Kidney (tissue), 22 donors: ENCODE measurements around the gene FBXO11. TPM values are rescaled to one million over a fixed set of nuclear protein-coding genes. Genes with fewer than 3 reads are reported as not detected.

ENCODE experiments used
- DNase-seq, 5 donors: peaks; one replicate each; pipeline ENCODE4 v3.0.0-alpha.2; 2013 to 2020
- FAIRE-seq: peaks from 2 replicates; lab custom pipeline; 2012; peaks lifted over from hg19 to GRCh38; lab: Jason Lieb, UNC
- H3K27ac ChIP-seq, 2 donors: one replicate each; pipeline ENCODE4 v1.7.0; 2013; ENCODE audit warnings: low read depth in 2 of 2, low read length in 2 of 2, inconsistent platforms in 1 of 2
- H3K27me3 ChIP-seq: one replicate; pipeline ENCODE4 v1.7.1; 2013; ENCODE audit warnings: low read length, inconsistent platforms; ENCODE audit not compliant: control insufficient read depth, insufficient read depth
- H3K36me3 ChIP-seq, 3 donors: one replicate each; pipeline versions ENCODE4 v1.7.0 to v1.7.1; 2013; ENCODE audit warnings: low read length in 3 of 3, control low read depth in 1 of 3, inconsistent platforms in 1 of 3; ENCODE audit not compliant: insufficient read depth in 3 of 3, control insufficient read depth in 2 of 3
- H3K4me1 ChIP-seq, 3 donors: one replicate each; pipeline versions ENCODE4 v1.7.0 to v1.7.1; 2013; ENCODE audit warnings: low read length in 3 of 3, inconsistent platforms in 1 of 3, low read depth in 1 of 3; ENCODE audit not compliant: control insufficient read depth in 2 of 3, insufficient read depth in 2 of 3
- H3K4me3 ChIP-seq, 3 donors: one replicate each; pipeline versions ENCODE4 v1.7.0 to v1.8.1; 2013; ENCODE audit warnings: low read length in 3 of 3, control low read depth in 1 of 3, inconsistent platforms in 1 of 3
- H3K9ac ChIP-seq, 3 donors: one replicate each; pipeline versions ENCODE4 v1.7.0 to v1.7.1; 2013; ENCODE audit warnings: low read length in 3 of 3, control low read depth in 1 of 3, inconsistent platforms in 1 of 3
- H3K9me3 ChIP-seq, 3 donors: one replicate each; pipeline versions ENCODE4 v1.7.0 to v1.7.1; 2013; ENCODE audit warnings: low read length in 3 of 3, control low read depth in 1 of 3, inconsistent platforms in 1 of 3; ENCODE audit not compliant: control insufficient read depth in 2 of 3, insufficient read depth in 1 of 3
- intact Hi-C: fragments of 100-400 bp; cut with DNase I; formaldehyde crosslinking; loops from one replicate; pipeline ENCODE4 v1.11.1; 2022
- long read RNA-seq, 10 donors: library from polyadenylated mRNA in 1 of 10; unstranded in 1 of 10; transcript quantifications; one replicate each; pipeline ENCODE4 v2.0.0 and lab custom pipeline, GENCODE V29; 2021 to 2026
- polyA plus RNA-seq: library from polyadenylated mRNA; stranded (reverse); fragments of 350-450 nt; fragmentation: Illumina TruSeq; extraction: RNeasy Lipid Tissue Mini Kit (QIAGEN cat#74804); gene quantifications from one replicate; pipeline ENCODE4 v1.2.3, GENCODE V29; 2014; ENCODE audit warnings: low read depth, low replicate concordance; ENCODE audit not compliant: insufficient read depth
- total RNA-seq: library from RNA; stranded (reverse); fragmentation: NEBNext Ultra II Directional; extraction: Animal tissue kit (Norgen Biotek cat#: 25700); gene quantifications from one replicate; pipeline ENCODE4 v1.2.1, GENCODE V29; 2021
- TF ChIP-seq, protein P1 (sequence below): IDR thresholded peaks from 3 replicates; pipeline ENCODE4 v1.5.1; 2012; ENCODE audit warnings: mild to moderate bottlenecking, moderate library complexity, borderline replicate concordance; ENCODE audit not compliant: insufficient read depth; ENCODE audit errors: extremely low read depth
- donor health status: control.
- donor health status: control.
- donor health status: control.
- donor health status: control.
- donor health status: control.
- donor health status: DM: yes; HTN: yes; CAD: no.
- donor health status: Normal renal cell carcinoma (clear cell type).

FBXO11 gene
- 68.7 TPM for total RNA-seq
- 21.9 TPM for polyA plus RNA-seq
- long read RNA-seq, donor 1, full-length matches to known transcripts = 1 of 1 reads
- long read RNA-seq, donor 1, partial matches to known transcripts = 0 of 1 reads
- long read RNA-seq, donor 1, other reads (novel, unspliced or antisense) = 0 of 1 reads
- long read RNA-seq, donor 2, partial matches to known transcripts = 21 of 22 reads
- long read RNA-seq, donor 2, other reads (novel, unspliced or antisense) = 0 of 22 reads
- long read RNA-seq, donor 3, full-length matches to known transcripts = 5 of 5 reads
- long read RNA-seq, donor 3, partial matches to known transcripts = 0 of 5 reads
- long read RNA-seq, donor 3, other reads (novel, unspliced or antisense) = 0 of 5 reads
- long read RNA-seq, donor 4, full-length matches to known transcripts = 1 of 1 reads
- long read RNA-seq, donor 4, partial matches to known transcripts = 0 of 1 reads
- long read RNA-seq, donor 4, other reads (novel, unspliced or antisense) = 0 of 1 reads
- long read RNA-seq, donor 5, partial matches to known transcripts = 5 of 5 reads
- long read RNA-seq, donor 5, other reads (novel, unspliced or antisense) = 0 of 5 reads
- long read RNA-seq, donor 6, full-length matches to known transcripts = 3 of 44 reads
- long read RNA-seq, donor 6, partial matches to known transcripts = 41 of 44 reads
- long read RNA-seq, donor 6, other reads (novel, unspliced or antisense) = 0 of 44 reads
- long read RNA-seq, donor 7, full-length matches to known transcripts = 28 of 44 reads
- long read RNA-seq, donor 7, partial matches to known transcripts = 5 of 44 reads
- long read RNA-seq, donor 7, other reads (novel, unspliced or antisense) = 11 of 44 reads
- long read RNA-seq, donor 8, full-length matches to known transcripts = 5 of 188 reads
- long read RNA-seq, donor 8, partial matches to known transcripts = 157 of 188 reads
- long read RNA-seq, donor 8, other reads (novel, unspliced or antisense) = 26 of 188 reads
- long read RNA-seq, donor 9, full-length matches to known transcripts = 4 of 65 reads
- long read RNA-seq, donor 9, partial matches to known transcripts = 49 of 65 reads
- long read RNA-seq, donor 9, other reads (novel, unspliced or antisense) = 12 of 65 reads
- long read RNA-seq, donor 10, full-length matches to known transcripts = 3 of 3 reads
- long read RNA-seq, donor 10, partial matches to known transcripts = 0 of 3 reads
- long read RNA-seq, donor 10, other reads (novel, unspliced or antisense) = 0 of 3 reads

DNA sequence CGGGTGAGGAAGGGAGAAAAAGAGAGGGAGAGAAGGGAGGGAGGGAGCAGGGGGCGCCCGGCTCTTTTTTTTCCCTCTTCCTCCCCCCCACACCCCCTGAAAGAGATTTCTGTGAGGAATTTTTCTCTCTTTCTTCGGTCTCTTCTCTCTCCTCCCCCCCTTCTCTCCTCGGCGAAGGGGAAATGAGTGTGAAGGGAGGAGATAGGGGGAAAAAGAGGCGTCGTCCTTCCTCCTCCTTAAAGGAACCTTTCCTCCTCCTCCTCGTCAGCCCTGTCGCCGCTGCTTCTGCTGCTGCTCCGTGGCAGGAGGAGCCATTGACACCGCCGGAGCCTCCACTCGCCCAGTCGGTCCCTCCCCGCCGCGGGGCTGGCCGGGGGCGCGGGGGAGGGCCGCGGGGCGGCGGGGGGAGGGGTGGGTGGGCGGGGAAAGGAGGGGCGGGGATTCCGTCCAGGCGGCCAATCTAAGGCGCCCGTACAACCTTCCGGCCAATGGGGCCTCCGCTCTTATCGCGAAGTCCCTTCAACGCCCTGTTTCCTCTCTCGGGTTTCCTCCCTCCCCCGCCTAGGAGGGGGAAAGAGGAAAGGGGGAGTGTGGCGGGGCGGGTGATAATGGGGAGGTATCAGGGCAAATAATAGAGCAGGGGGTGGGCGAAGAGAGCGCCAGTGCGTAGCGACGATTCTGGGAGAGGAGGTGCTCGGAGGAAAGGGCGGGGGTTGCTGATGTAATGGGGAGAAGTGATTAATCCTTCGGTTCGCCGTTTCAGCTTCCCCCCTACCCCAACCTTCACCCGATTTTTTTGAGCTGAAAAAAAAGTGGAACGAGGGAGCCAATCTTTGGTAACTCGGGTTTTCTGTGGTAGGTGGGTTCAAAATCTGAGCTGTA is at the start of gene FBXO11:
Gene FBXO11 (minus strand): TSS at position 342 of the 882 bp plus-strand sequence. CDS start 778 bp downstream, outside the sequence.
- Histone ChIP-seq H3K4me1 (no peaks in the 10 kb centered on the region), H3K4me3 (peak within 1 kb of the TSS; percentile 72 to 94 (median 87)), H3K36me3 (no peaks in the 10 kb centered on the region), H3K9me3 (no peaks in the 10 kb centered on the region), H3K27me3 (no peaks in the 10 kb centered on the region), H3K27ac (peak within 1 kb of the TSS; percentile 97 to 99), H3K9ac (peak within 1 kb of the TSS; percentile 87 to 91 (median 87))
- FAIRE-seq = peak; percentile 15
- DNase-seq = peak; percentile 97 to 99 (median 98)
- TF ChIP-seq, protein P1, sequence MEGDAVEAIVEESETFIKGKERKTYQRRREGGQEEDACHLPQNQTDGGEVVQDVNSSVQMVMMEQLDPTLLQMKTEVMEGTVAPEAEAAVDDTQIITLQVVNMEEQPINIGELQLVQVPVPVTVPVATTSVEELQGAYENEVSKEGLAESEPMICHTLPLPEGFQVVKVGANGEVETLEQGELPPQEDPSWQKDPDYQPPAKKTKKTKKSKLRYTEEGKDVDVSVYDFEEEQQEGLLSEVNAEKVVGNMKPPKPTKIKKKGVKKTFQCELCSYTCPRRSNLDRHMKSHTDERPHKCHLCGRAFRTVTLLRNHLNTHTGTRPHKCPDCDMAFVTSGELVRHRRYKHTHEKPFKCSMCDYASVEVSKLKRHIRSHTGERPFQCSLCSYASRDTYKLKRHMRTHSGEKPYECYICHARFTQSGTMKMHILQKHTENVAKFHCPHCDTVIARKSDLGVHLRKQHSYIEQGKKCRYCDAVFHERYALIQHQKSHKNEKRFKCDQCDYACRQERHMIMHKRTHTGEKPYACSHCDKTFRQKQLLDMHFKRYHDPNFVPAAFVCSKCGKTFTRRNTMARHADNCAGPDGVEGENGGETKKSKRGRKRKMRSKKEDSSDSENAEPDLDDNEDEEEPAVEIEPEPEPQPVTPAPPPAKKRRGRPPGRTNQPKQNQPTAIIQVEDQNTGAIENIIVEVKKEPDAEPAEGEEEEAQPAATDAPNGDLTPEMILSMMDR = peak; percentile 58
- intact Hi-C loops = loop anchor here (10.0 kb wide), 1 partner anchor 52 kb away; no protein-coding TSS in a partner anchor

DNA sequence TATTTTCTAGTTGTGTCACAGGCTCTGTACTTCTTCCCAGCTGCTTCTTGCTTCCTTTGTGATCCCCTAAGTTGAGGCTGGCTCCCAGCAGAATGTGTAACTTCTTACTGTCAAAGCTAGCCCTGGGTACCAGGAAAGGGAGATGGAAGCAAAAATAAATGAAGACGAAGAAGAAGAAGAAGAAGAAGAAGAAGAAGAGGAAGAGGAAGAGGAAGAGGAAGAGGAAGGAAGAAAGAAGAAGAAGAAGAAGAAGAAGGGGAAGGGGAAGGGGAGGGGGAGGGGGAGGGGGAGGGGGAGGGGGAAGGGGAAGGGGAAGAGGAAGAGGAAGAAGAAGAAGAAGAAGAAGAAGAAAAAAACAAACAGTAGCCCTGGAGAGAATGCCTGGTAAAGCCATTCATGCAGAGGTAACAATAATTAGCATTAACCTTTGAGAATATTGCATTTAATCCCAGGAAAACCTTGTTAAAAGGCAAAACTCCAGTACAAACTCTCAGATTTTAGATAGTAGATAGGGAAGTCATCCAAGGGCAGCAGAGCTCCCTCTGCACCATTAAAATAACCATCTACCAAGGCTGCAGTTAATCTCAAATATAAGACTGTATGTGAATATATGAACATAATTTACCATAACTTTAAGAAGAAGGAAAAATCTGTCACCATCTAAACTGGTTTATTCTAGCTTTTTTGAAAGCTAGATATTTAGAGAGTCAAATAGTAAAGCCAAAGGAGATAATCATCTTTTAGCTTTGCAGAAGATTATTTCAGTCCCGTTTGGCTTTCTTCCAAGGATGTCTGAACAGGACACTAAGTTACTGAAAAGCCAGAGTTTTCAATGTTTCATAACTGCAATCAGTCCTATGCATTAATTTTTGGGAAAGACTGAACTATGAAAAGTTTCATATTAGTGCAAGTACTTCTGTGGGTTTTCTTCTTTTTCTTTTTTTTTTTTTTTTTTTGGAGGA is 44.3 kb upstream of the FBXO11 start:
- intact Hi-C loops = no loop called here
- H3K27ac ChIP-seq = no peak overlapping the region
- FAIRE-seq (no peak), DNase-seq (peak in 1 of 5 donors; percentile 2)
- no peak overlapping the region for H3K4me3 ChIP-seq
- TF ChIP-seq, protein P1 = no peak
- H3K4me1 ChIP-seq = no peaks in the 10 kb centered on the region
- no peaks in the 10 kb centered on the region for H3K36me3 ChIP-seq
- H3K9me3 ChIP-seq = no peaks in the 10 kb centered on the region
- H3K9ac ChIP-seq = no peak overlapping the region
- no peaks in the 10 kb centered on the region for H3K27me3 ChIP-seq
